Glomerular visceral epithelial cell (primary cell): ENCODE results near the gene C9orf85.
"Not testable (repeated sequence)": the region's sequence is repeated elsewhere in the genome, so short reads cannot be mapped to it uniquely, and the experiment has no call there.

ENCODE experiments used
- DNase-seq: peaks from one replicate; pipeline ENCODE4 v3.0.0-alpha.2; 2016; ENCODE audit errors: extremely low spot score

C9orf85 gene

GRCh38 chr9:72006501-72006900 is 95.1 kb downstream of the C9orf85 start:
- DNase-seq, result no peak

- not testable (repeated sequence) for DNase-seq
These were observed 96.3 kb downstream of the C9orf85 start for GRCh38 chr9:72007726-72008125.

GRCh38 chr9:72012646-72013045 is 101.2 kb downstream of the C9orf85 start:
- DNase-seq, result no peak

GRCh38 chr9:72013292-72013760 is 101.9 kb downstream of the C9orf85 start:
- DNase-seq, result no peak

- DNase-seq, result peak; percentile 77
These were observed 111.4 kb downstream of the C9orf85 start for GRCh38 chr9:72022841-72023240.
